HuH-7 (cell line): ENCODE data around the gene SHH.

Source experiments
- DNase-seq: peaks from one replicate; pipeline ENCODE4 v3.0.0; 2011; ENCODE audit warnings: low spot score

Gene SHH

DNA sequence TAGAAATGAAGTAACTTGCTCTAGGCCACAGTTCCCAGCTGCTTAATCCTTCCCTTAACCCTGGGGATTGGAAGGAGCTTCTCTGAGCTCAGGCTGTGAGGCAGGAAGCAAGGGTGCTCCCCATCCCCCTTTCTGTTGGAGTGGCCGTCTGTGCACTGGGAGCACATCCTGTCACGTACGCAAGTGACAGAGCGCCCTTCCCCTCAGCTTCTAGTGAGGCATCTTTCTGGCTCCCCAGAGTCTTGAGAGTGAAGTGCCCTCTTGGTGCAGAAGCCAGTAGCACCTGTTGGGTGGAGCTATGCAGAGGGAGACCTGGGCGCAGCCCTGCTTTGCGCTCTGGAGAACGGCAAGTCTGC, 47.8 kb downstream of the SHH start:
- DNase-seq, result no peak

DNA sequence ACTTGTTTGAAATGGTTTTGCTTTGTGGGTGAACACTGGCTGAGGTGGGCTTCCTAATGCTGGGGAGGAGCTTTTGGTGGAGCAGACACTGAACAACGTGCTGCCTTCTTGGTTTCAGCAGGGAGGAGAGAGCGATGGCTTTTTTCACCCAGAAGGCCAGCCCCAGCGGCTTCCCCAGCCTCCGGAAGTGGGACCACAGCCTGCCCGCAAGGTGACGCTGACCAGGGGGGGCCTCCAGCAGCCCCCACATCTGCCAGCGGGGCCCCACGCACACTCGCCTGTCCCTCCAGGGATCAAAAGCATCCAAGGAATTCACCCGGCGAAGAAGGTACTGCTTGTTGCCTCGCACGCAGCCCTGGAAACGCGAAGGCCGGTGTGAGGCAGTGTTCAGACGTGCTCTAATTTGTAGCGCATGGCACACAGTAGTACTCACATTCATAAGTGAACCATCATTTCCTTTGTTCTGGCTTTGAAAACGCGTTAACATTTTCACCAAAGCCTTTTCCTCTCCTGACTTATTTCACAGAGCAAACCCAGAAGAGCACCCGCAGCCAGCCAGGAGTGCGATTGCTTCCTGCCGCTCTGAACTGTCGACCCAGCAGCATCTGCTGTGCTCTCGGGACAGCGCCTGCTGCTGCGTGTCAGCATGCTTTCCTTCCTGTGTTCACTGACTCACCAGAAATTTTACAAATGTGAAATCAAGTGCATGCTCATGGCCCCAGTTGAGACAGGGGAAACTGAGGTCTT, 48.4 kb downstream of the SHH start:
- DNase-seq, result no peak

DNA sequence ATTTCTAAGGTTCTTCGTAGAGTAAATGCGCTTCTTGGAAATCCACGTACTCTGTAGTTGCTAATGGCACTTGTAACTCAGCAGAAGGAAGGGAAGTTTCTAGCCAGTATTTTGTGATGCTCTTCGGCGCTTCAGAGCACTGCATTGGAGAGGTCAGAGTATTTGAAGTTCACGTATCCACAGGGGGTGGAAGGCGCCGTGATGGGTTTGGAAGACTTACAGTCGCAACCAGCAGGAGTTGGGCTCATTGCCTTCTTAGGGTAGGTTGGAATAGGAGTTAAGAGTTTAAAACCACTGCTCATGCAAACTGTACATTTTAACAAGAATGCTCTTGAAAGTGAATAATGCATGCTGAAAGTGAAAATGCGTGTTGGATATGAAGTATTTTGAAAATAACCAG, 49.1 kb downstream of the SHH start:
- DNase-seq, result no peak

DNA sequence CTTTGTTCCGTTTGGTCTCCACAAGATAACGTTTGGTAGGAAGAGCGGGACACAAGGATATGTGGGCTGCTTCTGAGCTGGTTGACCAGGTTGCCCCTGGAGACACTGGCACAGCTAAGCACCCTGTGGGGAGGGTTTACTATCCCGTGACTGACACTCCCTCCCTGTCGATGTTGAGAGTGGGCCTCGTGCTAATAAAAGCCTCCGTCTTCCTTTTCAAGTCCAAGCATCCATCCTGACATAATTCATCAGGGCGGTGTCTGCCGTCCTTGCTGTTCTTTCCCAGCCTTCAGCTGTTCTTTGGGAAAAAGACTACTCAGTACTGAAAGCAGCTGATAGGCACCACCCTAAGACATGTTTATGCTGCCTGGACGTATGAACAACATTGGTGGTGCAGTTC, 49.6 kb downstream of the SHH start:
- DNase-seq, result no peak

DNA sequence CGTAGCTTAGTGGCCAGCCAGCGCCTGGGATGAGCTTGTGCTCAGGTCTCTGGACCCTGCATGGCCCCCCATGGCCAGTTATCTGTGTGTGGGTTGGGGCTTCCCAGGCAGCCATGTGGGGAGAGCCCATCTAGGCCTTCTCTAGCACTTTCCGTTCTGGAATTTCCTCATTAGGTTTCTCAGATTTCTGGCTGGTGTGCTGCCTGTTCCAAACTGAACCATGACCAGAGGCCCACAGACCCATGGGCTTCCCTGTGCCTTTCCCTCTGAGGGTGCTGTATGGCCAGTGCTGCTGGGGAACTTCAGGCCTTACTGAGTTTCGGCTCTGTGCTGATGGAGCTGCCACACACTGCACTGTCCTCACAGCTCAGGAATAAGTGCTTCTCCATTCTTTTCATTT, 50.2 kb downstream of the SHH start:
- DNase-seq, result no peak

DNA sequence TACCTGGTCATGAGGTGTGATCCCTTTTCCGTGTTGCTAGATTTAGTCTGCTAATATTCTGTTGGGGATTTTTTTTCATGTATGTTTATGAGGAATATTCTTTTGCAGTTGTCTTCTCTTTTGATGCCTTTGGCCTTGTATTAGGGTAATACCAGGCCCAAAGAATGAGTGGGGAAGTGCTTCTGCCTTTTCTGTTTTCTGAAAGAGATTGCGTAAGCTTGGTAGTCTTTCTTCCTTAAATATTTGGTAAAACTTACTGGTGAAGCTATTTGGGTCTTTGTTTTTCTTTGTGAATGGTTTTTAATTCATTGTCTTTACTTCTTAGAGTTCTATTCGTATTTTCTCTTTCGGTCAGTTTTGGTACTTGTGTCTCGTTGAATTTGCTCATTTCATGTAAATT, 51.1 kb downstream of the SHH start:
- DNase-seq, result no peak

DNA sequence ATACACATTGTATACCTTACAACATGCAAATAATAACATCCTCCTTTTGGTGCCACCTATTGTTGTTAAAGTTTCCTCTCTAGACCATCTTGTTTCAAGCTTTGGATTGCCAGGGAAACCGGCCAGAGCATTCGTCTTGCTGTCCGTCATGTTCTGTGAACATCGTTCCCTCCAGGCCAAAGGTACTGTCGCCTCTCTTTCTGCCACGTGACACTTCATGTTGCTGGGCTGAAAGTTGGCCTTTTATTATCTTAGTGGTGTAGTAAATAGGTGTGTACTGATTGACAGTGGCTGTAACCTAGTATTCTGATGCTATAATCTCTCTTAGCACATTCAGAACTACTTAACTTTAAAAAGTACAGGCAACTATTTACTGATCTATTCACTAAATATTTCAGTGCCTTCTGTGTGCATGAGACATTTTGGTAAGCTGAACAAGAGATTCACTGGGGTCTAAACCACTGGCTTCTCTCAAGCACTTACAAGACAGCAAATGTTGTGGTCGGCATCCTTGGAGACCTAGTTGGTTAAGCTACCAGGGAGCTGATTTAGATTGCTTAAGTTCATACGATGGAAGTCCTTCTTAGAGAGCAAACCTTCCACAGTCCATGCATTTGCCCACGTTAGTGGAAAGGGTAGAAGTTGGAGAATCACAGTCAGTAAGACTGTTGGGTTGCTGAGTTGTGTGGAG, 52.4 kb downstream of the SHH start:
- DNase-seq, result no peak

DNA sequence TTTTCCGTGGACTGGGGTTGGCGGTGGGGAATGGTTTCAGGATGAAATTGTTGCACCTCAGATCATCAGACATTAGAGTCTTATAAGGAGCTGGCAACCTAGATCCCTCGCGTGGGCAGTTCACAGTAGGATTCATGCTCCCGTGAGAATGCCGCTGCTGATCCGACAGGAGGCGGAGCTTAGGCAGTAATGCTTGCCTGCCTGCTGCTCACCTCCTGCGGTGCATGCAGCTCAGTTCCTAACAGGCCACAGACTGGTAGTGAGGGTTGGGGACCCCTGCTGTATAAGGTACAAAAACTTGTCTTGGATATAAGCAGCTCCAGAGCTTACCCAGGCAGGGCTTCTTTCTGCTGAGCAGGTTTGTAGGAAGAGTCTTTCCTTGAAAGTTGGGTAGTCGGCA, 53.9 kb downstream of the SHH start:
- DNase-seq, result no peak

DNA sequence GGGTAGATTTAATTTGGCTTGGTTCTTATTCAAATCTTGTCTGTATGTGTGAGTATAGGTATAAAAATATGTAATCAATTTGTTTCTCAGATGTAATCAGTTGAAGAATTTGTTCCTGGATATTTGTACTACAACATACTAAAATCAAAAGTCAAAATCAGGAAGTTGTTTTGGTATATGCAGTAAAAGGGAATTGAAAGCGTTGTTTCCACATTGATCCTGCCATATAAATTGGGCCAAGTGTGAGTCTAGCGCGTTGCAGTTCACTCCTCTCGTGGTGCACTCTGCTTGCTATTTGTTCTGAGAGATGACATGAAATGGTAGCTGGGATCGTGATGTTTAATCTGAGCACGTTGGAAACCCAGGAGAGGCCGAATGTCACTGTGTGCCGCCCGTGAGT, 55.9 kb downstream of the SHH start:
- DNase-seq, result no peak

DNA sequence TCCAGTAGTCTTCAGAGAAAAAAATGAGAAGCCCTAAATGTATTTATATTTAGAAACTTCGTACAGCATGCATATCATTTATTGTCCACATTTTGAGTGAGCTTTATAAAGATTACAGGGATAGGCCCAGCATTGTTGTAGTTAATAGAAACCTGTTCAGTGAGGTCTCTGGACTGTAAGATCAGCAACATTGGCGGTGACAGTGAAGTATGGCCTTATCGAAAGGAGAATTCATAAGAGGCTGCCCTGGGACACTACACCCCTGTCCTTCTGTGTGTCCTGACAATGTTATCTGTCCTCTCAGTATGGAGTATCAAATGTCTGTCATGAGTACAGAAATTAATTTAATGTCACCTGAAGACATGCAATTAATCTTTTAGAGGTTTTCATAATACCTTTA, 57.2 kb downstream of the SHH start:
- DNase-seq, result no peak

DNA sequence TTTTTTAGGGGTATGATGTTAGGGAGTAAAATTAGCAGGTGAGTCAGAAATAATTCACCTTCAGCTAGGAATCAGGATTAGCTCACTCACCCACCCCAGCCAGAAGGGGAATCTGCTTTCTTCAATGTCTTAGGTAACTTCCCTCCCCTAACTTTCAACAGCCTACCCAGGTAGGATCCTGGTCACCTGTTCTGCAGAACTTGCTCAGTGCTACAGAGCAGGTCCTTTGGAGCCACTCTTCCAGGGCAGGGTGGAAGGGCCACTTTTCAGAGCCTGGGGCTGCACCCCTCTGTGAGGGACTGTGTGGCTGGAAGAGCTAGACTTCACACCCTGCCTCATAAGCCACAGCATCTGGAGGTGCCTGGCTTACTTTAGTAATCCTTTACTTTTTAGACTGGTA, 58.1 kb downstream of the SHH start:
- no peak for DNase-seq

DNA sequence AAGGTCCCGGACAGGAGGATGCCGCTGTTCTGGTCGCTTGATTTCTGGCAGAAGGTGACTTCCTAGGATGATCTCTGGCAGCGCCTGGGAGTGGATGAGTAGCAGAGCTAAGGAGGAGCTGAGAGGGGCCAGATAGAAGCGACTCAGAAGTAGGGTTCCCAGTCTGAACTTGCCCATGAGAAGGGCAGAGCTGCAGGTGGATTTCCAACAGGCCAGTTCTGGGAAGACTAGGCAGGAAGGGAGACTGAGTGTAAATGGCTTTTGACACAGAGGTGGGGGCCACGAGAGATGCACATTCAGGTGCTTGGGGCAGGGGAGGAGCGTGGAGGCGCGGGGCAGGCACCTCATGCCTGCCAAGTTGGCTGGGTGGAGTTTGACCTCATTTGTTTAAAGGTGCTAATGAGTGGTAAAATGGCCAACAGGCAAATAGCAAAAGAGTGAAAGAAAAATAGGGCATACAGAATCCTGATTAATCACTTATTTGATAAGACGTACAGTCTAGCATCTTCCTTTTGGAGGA, 58.8 kb downstream of the SHH start:
- DNase-seq, result no peak

DNA sequence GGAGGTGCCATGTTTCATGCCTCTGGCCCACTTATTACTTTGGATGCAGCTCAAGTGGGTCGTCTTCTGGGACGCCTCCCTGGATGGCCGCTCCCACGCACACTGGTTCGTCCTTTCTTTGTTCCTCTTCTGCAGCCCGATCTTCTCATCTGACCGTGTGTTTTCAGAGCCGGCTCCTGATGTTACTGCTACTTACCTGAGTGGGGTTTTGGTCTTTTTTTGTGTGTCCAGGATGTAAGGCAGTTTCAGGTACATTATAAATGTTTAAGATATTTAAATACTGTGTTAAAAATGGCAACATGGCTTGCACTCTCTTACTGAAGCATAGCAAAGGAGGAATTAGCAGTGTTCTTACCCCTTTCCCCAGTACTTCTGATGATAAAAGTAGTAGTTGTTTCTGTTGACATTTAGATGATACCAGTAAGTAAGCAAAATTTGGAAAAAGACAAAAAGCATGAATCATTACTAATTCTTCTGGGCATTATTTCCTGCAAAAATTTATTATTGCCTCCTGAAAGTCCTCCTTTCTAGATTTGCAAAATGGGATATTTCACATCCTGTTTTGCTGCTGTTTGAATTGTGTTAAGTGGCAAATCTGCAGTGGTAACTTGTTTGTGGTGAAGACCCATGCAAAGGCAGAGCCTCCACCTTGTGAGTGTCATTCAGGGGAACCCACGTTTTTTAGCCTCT, 59.4 kb downstream of the SHH start:
- no peak for DNase-seq

DNA sequence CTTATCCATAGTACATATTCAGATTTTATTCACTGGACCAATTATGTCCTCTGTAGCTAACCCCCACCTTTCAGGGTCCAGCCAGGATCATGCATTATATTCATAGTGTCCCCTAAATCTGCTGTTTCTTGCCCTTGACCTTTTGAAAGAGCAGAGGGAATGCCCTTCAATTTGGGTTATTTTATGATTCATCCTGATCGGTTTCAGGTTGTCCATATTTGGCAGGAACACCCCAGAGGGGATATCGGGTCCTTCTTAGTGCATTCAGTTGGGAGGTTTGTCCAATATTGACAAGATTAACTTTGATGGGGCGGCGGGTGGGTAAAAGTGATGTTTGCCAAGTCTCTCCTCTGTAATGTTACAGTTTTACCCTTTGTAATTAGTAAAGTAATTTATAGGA, 60.9 kb downstream of the SHH start:
- no peak for DNase-seq

DNA sequence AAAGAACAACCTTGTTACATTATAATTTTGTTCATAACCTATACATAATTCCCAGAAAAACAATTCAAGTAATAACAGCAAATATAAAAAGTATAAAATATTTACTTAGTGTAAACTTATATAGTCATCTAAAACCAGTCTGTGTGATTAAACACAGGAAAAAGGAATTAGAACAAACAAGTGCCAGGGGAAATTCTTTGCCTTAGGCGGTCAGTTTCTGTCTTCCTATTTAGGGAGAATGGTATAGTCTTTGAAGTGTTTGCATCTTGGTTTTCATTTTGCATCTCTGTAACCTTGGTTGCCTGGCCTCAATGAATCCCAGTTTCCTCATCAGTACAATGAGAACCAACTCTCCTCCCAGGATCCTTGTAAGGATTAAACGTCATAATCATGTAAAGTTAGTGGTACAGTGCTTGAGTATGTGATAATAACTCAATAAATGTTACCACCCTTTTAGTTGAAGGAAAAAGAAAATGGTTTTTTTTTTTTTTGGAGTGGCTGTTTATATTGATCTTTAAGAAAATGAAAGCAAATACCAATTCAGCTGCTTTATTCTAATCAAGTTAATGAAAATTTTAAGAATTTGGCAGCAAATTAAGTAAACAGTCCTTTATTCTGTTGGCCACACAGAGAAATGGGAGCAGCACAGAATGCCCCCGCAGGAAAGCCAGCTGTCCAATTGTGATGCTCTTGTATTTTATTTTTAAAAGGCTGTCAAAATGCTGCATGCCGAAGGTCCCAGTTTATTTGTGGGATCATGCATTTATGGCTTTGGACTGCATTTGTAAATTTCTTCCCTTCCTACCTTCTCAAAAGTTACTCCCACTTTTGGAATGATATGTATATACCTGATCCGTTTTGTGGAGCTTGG, 61.8 kb downstream of the SHH start:
- no peak for DNase-seq
